HL-60 (cell line): ENCODE results near the gene CYP26A1.

ENCODE experiments used
- DNase-seq, 2 experiments: peaks; one replicate each; pipeline ENCODE4 v3.0.0-alpha.2; 2010 to 2020; ENCODE audit warnings: low read depth in 1 of 2, low spot score in 1 of 2
- H3K27ac ChIP-seq: fragments of 250-450 bp; sonication (Bioruptor Pico); replicated peaks from 2 replicates; pipeline ENCODE4 v1.5.1; 2020; ENCODE audit warnings: mild to moderate bottlenecking, moderate library complexity
- H3K27me3 ChIP-seq: fragments of 250-450 bp; sonication (Bioruptor Pico); 2 replicates; pipeline ENCODE4 v1.5.1; 2021; ENCODE audit warnings: mild to moderate bottlenecking, moderate library complexity; ENCODE audit not compliant: insufficient read depth, poor library complexity, severe bottlenecking
- H3K4me3 ChIP-seq: replicated peaks from 2 replicates; pipeline ENCODE4 v1.5.1; 2011; ENCODE audit warnings: mild to moderate bottlenecking, control low read depth, low read length; ENCODE audit not compliant: insufficient read depth
- CTCF ChIP-seq: IDR thresholded peaks from one replicate; pipeline ENCODE4 v1.5.1; 2011; ENCODE audit warnings: low read length, control low read depth, inconsistent platforms; ENCODE audit not compliant: insufficient read depth
- GABPA ChIP-seq: IDR thresholded peaks from 2 replicates; pipeline ENCODE4 v1.6.1; 2012; ENCODE audit warnings: low read depth
- POLR2AphosphoS5 ChIP-seq: IDR thresholded peaks from 2 replicates; pipeline ENCODE4 v1.6.1; 2012; ENCODE audit warnings: low read depth
- SPI1 ChIP-seq: IDR thresholded peaks from 2 replicates; pipeline ENCODE4 v1.6.1; 2012; ENCODE audit warnings: low read depth, mild to moderate bottlenecking, borderline replicate concordance
- TF ChIP-seq, protein P1 (sequence below): IDR thresholded peaks from 2 replicates; pipeline ENCODE4 v1.6.1; 2012; ENCODE audit warnings: low read depth; ENCODE audit not compliant: insufficient replicate concordance

Gene CYP26A1

DNA sequence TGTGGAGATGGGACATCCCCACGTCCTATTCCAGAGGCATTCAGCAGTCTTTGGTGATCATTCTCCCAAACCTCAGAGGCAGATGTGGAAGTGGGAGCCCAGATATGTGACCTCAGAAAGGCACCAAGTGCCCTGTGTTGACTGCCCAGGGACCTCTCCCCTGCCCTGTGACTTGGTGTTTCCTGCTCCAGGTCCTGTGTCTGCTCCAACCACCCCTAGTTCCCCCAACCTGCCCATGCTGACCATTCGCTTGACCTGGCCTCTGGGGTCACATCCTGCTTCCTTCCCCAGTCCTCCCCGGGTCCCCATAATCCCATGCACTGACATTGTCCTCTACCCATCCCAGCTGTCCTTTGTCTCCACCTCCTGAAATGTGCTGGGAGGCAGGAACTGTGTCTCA is 7.6 kb downstream of the CYP26A1 start:
- H3K4me3 ChIP-seq = no peak overlapping the region
- DNase-seq = no peak
- no peak overlapping the region for H3K27ac ChIP-seq
- H3K27me3 ChIP-seq = peaks cover 25% of the 10 kb centered on the region
- TF ChIP-seq CTCF (no peak), GABPA (no peak), SPI1 (no peak), POLR2AphosphoS5 (no peak)
- TF ChIP-seq, protein P1, sequence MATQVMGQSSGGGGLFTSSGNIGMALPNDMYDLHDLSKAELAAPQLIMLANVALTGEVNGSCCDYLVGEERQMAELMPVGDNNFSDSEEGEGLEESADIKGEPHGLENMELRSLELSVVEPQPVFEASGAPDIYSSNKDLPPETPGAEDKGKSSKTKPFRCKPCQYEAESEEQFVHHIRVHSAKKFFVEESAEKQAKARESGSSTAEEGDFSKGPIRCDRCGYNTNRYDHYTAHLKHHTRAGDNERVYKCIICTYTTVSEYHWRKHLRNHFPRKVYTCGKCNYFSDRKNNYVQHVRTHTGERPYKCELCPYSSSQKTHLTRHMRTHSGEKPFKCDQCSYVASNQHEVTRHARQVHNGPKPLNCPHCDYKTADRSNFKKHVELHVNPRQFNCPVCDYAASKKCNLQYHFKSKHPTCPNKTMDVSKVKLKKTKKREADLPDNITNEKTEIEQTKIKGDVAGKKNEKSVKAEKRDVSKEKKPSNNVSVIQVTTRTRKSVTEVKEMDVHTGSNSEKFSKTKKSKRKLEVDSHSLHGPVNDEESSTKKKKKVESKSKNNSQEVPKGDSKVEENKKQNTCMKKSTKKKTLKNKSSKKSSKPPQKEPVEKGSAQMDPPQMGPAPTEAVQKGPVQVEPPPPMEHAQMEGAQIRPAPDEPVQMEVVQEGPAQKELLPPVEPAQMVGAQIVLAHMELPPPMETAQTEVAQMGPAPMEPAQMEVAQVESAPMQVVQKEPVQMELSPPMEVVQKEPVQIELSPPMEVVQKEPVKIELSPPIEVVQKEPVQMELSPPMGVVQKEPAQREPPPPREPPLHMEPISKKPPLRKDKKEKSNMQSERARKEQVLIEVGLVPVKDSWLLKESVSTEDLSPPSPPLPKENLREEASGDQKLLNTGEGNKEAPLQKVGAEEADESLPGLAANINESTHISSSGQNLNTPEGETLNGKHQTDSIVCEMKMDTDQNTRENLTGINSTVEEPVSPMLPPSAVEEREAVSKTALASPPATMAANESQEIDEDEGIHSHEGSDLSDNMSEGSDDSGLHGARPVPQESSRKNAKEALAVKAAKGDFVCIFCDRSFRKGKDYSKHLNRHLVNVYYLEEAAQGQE = no peak

GRCh38 chr10:93081834-93082233 is 8.1 kb downstream of the CYP26A1 start:
- DNase-seq = no peak
- no peak overlapping the region for H3K4me3 ChIP-seq
- H3K27me3 ChIP-seq = peaks cover 22% of the 10 kb centered on the region
- no peak overlapping the region for H3K27ac ChIP-seq
- no peak for TF ChIP-seq SPI1
- TF ChIP-seq CTCF = no peak
- TF ChIP-seq, protein P1 = no peak
- no peak for TF ChIP-seq GABPA
- no peak for TF ChIP-seq POLR2AphosphoS5

DNA sequence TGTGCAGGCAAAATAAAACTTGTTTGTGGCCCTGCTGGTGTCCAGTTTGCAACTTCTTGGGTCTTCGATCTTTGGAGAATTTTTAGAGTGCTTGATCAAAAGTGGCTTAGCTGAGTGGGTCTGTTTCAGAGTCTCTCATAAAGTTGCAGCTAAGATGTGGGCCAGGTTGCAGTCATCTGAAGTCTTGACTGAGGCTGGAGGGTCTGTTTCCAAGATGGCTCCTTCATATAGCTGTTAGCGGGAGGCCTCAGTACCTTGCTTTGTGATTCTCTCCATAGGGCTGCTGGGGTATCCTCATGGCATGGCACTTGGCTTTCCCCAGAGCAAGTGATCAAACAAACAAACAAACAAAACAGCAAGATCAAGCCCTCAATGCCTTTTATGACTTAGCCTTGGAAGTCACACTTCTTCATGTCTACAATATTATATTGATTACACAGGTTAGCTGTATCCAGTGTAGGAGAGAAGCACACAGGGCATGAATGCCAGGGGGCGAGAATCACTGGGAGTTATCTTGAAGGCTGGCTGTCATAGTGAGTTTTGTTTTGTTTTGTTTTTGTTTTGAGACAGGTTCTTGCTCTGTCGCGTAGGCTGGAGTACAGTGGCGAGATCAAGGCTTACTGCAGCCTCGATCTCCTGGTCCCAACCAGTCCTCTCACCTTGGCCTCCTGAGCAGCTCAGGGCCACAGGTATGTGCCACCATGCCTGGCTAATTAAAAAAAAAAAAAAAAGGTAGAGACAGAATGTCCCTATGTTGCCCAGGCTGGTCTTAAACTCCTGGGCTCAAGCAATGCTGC is 10.2 kb downstream of the CYP26A1 start:
- TF ChIP-seq GABPA (no peak), POLR2AphosphoS5 (no peak), CTCF (no peak), SPI1 (no peak)
- TF ChIP-seq, protein P1 = no peak
- DNase-seq = no peak

More for the DNA sequence above, 10.2 kb downstream of the CYP26A1 start:
- Histone ChIP-seq H3K27ac (no peak overlapping the region), H3K4me3 (no peak overlapping the region), H3K27me3 (peaks cover 12% of the 10 kb centered on the region)
